Keratinocyte (primary cell): ENCODE measurements around the gene NALCN.

Experiments
- EZH2 ChIP-seq: IDR thresholded peaks from one replicate; pipeline ENCODE4 v1.6.1; 2012; ENCODE audit warnings: inconsistent platforms, mild to moderate bottlenecking, low read length, moderate library complexity
- TF ChIP-seq, protein P1 (sequence below), 3 experiments: IDR thresholded peaks in 1 of 3; conservative IDR thresholded peaks in 1 of 3; optimal IDR thresholded peaks in 1 of 3; 2 replicates in 2 of 3; 3 replicates in 1 of 3; pipeline versions ENCODE3 to v1.5.1; 2011; ENCODE audit warnings: low read length in 3 of 3, mild to moderate bottlenecking in 3 of 3, moderate library complexity in 2 of 3, control low read depth in 1 of 3, inconsistent platforms in 1 of 3; ENCODE audit not compliant: insufficient read depth in 2 of 3; ENCODE audit errors: extremely low read depth in 1 of 3

DNA sequence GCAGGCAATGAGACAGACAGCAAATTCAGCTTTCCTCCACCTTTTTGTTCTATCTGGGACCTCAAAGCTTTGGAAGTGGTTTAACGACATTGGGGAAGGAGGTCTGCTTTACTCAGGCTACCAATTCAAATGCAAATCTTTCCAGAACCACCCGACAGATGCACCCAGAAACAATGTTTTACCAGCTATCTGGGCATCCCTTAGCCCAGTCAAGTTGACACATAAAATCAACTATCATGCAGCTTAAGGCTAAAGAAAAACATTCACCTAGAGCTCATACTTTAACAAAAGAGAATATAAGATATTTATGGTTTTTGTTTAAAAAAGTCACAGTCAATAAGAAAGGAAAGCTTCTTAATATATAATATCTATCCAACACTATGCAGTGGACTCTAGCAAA is 246.0 kb downstream of the NALCN start:
- TF ChIP-seq, protein P1, sequence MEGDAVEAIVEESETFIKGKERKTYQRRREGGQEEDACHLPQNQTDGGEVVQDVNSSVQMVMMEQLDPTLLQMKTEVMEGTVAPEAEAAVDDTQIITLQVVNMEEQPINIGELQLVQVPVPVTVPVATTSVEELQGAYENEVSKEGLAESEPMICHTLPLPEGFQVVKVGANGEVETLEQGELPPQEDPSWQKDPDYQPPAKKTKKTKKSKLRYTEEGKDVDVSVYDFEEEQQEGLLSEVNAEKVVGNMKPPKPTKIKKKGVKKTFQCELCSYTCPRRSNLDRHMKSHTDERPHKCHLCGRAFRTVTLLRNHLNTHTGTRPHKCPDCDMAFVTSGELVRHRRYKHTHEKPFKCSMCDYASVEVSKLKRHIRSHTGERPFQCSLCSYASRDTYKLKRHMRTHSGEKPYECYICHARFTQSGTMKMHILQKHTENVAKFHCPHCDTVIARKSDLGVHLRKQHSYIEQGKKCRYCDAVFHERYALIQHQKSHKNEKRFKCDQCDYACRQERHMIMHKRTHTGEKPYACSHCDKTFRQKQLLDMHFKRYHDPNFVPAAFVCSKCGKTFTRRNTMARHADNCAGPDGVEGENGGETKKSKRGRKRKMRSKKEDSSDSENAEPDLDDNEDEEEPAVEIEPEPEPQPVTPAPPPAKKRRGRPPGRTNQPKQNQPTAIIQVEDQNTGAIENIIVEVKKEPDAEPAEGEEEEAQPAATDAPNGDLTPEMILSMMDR (optimal IDR thresholded peaks at IDR 0.05 in 1 of 3, IDR thresholded peaks at IDR 0.05 in 1 of 3, conservative IDR thresholded peaks at IDR 0.05 in 1 of 3; ENCODE audit: extremely low read depth in 1 of 3, insufficient read depth in 2 of 3, low read length in 3 of 3), result no peak
- TF ChIP-seq EZH2, result no peak
